Psoas muscle (tissue), 8 donors: Measurements from ENCODE around the gene SH3BGRL3. TPM values are rescaled to one million over a fixed set of nuclear protein-coding genes. Genes with fewer than 3 reads are reported as not detected.

Experiments used
- ATAC-seq, 4 donors: fragments of 200-7000 bp; cut with Tn5 transposase; one replicate each; pipeline ENCODE4 v1.9.1; 2020; ENCODE audit warnings: moderate library complexity in 3 of 4, mild to moderate bottlenecking in 2 of 4
- DNase-seq, 2 donors: peaks; one replicate each; pipeline ENCODE4 v3.0.0-alpha.2; 2020
- H3K27ac ChIP-seq: fragments of 200-600 bp; one replicate; pipeline ENCODE4 v1.8.0; 2022
- H3K27me3 ChIP-seq, 3 donors: fragments of 200-600 bp in 1 of 3; one replicate each; pipeline versions ENCODE4 v1.6.1 to v1.8.0; 2013 to 2022; ENCODE audit warnings: low read length in 2 of 3, mild to moderate bottlenecking in 2 of 3, moderate library complexity in 1 of 3; ENCODE audit not compliant: insufficient read depth in 3 of 3
- H3K36me3 ChIP-seq, 2 donors: fragments of 200-600 bp in 1 of 2; one replicate each; pipeline versions ENCODE4 v1.6.1 to v1.8.0; 2013 to 2022; ENCODE audit warnings: low read depth in 1 of 2, mild to moderate bottlenecking in 1 of 2, moderate library complexity in 1 of 2; ENCODE audit not compliant: insufficient read depth in 1 of 2
- H3K4me1 ChIP-seq: fragments of 200-600 bp; one replicate; pipeline ENCODE4 v1.8.0; 2022
- H3K4me3 ChIP-seq: fragments of 200-600 bp; one replicate; pipeline ENCODE4 v1.8.0; 2022; ENCODE audit warnings: mild to moderate bottlenecking
- H3K9me3 ChIP-seq: fragments of 200-600 bp; one replicate; pipeline ENCODE4 v1.8.0; 2022
- WGBS, 3 donors: extraction: QIAGEN DNeasy Blood & Tissue Kit; methylation state at CpG; one replicate each; pipeline versions ENCODE4 v1.1.6 to v1.1.7; 2013; 5-methylcytosine and 5-hydroxymethylcytosine counted together
- intact Hi-C, 2 donors: fragments of 100-400 bp; cut with DNase I; formaldehyde crosslinking; loops; one replicate each; pipeline versions ENCODE4 v1.11.0 to v1.14.2; 2022
- polyA plus RNA-seq, 3 donors: library from polyadenylated mRNA; stranded (reverse); fragments of 200-250 nt; gene quantifications; one replicate each; pipeline ENCODE4 v1.2.3, GENCODE V29; 2013
- total RNA-seq, 4 donors: library from RNA; stranded (reverse); fragmentation: NEBNext Ultra II Directional in 2 of 4; extraction: Animal tissue kit (Norgen Biotek cat#: 25700) in 2 of 4; gene quantifications; one replicate each; pipeline versions ENCODE4 v1.2.1 to v1.2.4, GENCODE V29; 2021 to 2023
- TF ChIP-seq, protein P1 (sequence below): fragments of 200-600 bp; IDR thresholded peaks from one replicate; pipeline ENCODE4 v1.8.0; 2022; ENCODE audit warnings: antibody characterized with exemption
- donor health status: healthy with polysubstance abuse.
- donor health status: DM: no; HTN: no; CAD: no; lungs with moderate emphysema.
- donor health status: Bipolar disorder and iron deficiency.
- donor health status: healthy.
- donor health status: DM: yes; HTN: yes; CAD: no.
- donor health status: DM: no; HTN: no; CAD: no.
- donor health status: DM: no; HTN: no; CAD: no.
- donor health status: DM: yes; HTN: yes; CAD: no.

Gene SH3BGRL3
- total and polyA plus RNA-seq, 7 donors = 10.9 to 78.1 (median 22.2) TPM

DNA sequence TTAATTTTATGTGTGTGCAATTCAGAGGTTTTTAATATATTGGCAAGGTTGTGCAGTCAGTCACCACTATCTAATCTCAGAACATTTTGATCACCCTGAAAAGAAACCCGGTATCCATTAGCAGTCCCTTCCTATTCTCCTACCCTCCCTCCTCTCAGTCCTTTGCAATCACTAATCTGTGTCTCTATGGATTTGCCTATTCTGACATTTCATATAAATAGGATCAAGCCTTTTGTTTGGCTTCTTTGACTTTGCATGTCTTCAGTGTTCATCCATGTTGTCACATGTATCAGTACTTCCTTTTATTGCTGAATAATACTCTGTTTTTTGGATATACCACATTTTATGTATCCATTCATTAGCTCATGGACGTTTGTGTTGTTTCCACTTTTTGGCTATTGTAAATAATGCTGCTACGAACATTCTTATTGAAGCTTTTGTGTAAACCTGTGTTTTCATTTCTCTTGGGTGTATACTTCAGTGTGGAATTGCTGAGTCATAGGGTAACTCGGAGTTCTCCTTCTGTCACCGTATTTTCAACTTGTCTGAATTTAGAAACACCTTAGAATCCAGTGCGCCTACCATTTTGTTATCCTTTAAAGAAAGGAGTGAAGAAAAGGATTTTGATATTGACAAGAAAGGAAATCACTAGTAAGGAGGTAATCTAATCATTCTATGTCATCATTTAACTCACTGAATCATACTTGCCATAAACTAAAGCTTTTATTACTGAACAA lies 42.5 kb upstream of the SH3BGRL3 start:
- DNase-seq (no peak), ATAC-seq (no peak)
- peak overlapping the region; percentile 89 for H3K27ac ChIP-seq
- no peaks in the 10 kb centered on the region for H3K9me3 ChIP-seq
- TF ChIP-seq, protein P1, sequence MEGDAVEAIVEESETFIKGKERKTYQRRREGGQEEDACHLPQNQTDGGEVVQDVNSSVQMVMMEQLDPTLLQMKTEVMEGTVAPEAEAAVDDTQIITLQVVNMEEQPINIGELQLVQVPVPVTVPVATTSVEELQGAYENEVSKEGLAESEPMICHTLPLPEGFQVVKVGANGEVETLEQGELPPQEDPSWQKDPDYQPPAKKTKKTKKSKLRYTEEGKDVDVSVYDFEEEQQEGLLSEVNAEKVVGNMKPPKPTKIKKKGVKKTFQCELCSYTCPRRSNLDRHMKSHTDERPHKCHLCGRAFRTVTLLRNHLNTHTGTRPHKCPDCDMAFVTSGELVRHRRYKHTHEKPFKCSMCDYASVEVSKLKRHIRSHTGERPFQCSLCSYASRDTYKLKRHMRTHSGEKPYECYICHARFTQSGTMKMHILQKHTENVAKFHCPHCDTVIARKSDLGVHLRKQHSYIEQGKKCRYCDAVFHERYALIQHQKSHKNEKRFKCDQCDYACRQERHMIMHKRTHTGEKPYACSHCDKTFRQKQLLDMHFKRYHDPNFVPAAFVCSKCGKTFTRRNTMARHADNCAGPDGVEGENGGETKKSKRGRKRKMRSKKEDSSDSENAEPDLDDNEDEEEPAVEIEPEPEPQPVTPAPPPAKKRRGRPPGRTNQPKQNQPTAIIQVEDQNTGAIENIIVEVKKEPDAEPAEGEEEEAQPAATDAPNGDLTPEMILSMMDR = no peak
- no peaks in the 10 kb centered on the region for H3K27me3 ChIP-seq
- H3K4me3 ChIP-seq = peak overlapping the region; percentile 74
- H3K4me1 ChIP-seq = peaks cover 22% of the 10 kb centered on the region
- H3K36me3 ChIP-seq = peaks cover 0 to 22% of the 10 kb centered on the region in 2 donors
- 47 to 68% (median 51%) methylated on average over 6 of the region's 6 CpGs for WGBS, 3 donors
- intact Hi-C loops = loop anchor here (5.0 to 10.0 kb wide), 2 partner anchors 35 to 123 kb away; partner anchors contain the start of gene PDIK1L (in 1 of the 2)

DNA sequence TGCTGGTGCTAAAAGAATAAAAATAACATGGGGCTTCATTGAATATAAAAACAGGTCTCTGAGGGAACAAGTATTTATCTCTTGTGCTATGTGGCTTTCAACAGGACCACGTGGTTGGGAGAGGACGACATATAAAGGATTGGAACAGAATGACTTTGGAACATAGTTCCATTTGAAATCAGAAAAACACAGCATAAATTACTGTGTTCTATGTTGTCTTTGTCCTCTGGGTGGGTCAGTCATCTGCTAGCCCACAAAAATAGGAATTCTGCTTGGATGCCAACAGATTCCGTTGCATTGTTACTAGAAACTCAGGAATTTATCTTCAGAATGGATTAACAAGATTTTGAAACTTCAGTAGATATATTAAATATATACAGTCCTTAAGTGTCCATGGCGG lies 40.0 kb upstream of the SH3BGRL3 start:
- Histone ChIP-seq H3K4me1 (peaks cover 22% of the 10 kb centered on the region), H3K27me3 (no peaks in the 10 kb centered on the region), H3K9me3 (no peaks in the 10 kb centered on the region), H3K27ac (no peak overlapping the region), H3K36me3 (peaks cover 6 to 34% of the 10 kb centered on the region in 2 donors), H3K4me3 (no peak overlapping the region)
- ATAC-seq (no peak), DNase-seq (no peak)
- intact Hi-C loops = loop anchor here (5.0 to 10.0 kb wide), 2 partner anchors 32 to 125 kb away; partner anchors contain the start of gene PDIK1L (in 1 of the 2)
- WGBS, 3 donors = 73 to 79% (median 78%) methylated on average over 4 of the region's 4 CpGs
- TF ChIP-seq, protein P1 = no peak

DNA sequence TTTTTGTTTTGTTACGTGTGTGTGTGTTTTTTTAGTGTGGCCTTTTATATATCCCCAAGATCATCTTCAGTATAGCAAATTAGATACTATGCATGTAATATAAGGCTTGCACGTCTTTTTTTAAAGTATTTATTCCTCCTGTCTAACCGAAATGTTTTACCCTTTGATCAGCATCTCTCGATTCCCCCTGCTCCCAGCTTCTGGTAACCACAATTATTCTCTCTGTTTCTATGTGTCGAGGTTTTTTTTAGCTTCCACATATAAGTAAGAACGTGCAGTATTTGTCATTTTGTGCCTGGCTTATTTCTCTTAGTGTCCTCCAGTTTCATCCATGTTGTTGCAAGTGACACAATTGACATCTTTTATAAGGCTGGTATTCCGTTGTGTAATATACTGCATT lies 27.2 kb upstream of the SH3BGRL3 start:
- Histone ChIP-seq H3K4me3 (no peak overlapping the region), H3K36me3 (peaks cover 4 to 29% of the 10 kb centered on the region in 2 donors), H3K27me3 (no peaks in the 10 kb centered on the region), H3K27ac (peak overlapping the region; percentile 74), H3K4me1 (peaks cover 27% of the 10 kb centered on the region), H3K9me3 (no peaks in the 10 kb centered on the region)
- DNase-seq = no peak
- TF ChIP-seq, protein P1 = no peak
- intact Hi-C loops = no loop called here
- WGBS, 3 donors = 67 to 80% (median 73%) methylated on average over 7 of the region's 7 CpGs
- ATAC-seq = no peak

DNA sequence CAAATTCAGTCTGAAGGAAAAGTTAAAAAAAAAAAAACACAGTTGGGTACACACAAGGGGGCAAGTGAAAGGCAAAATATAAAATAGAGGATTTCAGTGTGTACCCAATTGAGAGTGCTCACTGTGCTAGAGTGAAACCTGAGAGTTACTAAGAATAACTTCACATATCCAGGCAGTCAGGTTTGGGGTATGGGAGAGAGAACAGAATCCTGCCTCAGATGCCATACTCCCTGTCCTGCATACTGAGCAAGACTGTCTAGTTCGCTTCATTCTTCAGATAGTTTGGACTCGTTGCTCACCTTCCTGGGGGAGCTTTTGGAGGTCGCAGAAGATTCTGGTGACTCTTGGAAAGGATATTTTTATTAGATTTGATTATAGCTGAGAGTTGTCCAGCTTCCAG lies 25.5 kb upstream of the SH3BGRL3 start:
- WGBS, 3 donors = 31 to 48% (median 37%) methylated on average over 3 of the region's 3 CpGs
- no peaks in the 10 kb centered on the region for H3K9me3 ChIP-seq
- H3K4me3 ChIP-seq = peak overlapping the region; percentile 60
- peaks cover 34% of the 10 kb centered on the region for H3K4me1 ChIP-seq
- peak; percentile 79 to 85 (median 84) for ATAC-seq
- H3K27me3 ChIP-seq = no peaks in the 10 kb centered on the region
- TF ChIP-seq, protein P1 = no peak
- H3K27ac ChIP-seq = peak overlapping the region; percentile 74
- peaks cover 9 to 38% of the 10 kb centered on the region in 2 donors for H3K36me3 ChIP-seq
- intact Hi-C loops = no loop called here
- no peak for DNase-seq
